Measurements from ENCODE around the gene SLC8A1.

Gene SLC8A1

DNA sequence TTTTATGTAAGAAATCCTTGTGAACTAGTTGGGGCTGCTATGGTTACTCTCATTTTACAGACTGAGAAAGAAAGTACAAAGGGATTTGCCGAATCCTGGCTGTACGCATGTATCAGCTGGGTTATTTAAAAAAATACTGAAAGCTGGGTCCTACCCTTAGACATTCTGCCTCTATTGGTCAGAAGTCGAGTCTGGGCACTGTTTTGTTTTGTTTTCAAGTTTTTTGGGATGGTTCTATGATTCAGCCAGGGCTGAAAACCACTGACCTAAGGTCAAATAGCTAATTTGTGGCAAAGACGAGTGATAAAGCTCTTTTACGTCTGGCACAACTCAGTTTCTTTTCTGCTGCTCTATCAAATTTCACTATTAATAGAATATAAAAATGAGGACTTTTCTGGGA is 5.9 kb upstream of the SLC8A1 start:
- no peak for DNase-seq

DNA sequence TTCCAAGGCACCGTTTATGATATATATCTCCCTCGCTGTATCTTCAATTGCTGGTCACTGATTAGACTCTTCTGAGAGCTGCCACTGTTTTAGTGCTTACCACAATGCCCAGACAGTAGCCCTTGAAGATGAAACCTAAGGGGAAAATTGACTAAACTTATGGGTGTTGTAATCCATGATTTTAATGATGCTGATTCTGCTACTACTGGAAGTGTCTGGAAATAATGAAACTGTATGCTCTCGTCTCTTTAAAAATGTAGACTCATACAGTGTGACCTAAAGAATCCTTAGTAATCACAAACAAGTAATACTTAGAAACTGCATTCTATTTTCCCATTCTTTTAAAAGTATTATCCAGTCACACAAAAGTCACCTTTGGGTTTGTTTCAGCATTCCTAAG is 5.5 kb upstream of the SLC8A1 start:
- no peak for DNase-seq

DNA sequence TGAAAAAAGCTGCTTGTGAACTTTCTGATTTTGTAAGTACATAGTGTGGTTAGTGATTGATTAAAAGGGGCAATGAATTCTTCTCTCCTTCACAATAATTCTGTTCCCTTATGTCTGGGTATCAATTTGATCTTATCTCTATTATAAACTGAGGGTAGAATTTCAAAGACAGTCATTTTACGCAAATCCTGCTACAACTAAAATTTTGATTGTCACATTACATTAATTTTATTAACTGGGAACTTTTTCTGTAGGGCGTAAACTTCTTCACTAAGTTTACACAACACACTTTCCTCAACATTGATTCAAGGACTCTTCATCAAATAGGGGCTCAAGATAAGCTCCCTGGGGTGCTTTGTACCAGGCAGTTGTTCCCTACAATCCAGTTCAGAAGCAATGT is 5.0 kb upstream of the SLC8A1 start:
- no peak for DNase-seq

DNA sequence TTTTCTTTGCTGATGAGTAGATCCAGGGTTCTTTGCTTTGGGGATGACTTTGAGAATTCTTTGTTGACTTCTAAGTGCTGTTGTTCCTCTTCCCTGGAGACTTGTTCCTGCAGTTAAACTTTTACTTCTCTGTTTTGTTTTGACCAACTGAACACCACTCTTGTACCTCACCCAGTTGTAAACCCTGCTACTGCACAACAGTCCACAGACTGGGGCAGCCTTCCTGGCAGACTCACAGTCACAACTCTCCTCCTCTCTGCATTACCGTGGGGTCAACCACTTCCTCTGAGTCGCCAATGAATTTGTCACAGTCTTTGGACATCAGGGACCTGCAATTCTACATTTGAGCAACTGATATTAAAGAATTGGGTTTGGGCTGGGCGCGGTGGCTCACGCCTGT is 3.8 kb upstream of the SLC8A1 start:
- DNase-seq: peak; percentile 12 to 19

DNA sequence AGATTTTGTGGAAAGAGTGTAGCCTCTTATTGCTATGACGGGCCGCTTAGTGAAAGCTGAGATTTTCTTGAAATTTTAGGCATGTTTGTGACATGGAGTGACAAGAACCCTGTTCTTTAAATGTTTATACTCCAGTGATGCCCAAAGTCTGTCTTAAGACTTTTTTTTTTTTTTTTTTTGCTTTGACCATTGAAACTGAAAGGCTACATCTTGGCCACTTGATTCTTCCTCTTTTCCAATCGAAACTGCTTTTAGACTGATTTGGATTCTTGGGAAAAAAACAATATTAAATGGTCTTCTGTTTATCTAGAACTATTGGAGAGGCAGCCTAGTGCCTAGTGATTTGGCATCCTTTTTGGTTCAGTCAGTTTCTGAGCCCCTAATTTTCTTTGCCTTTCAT is 2.4 kb upstream of the SLC8A1 start:
- DNase-seq: no peak

DNA sequence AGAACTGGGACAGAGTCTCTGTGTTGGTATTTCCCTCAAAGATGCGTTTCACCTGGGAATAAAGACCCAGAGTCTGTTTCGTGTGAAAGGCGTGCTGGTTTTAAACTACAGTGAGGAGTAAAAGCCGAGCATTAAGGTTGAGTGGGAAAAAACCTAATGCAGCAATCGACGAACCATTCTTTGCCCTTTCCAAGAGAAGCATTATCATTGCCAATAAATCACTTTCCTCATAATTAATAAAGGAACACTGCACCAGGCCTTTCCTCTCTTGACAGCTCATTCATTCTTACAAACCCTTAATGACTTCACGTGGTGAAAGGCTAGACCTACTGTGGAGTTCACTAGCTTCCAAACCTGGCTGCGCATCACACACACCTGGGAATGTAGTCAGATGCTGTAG is 896 bp upstream of the SLC8A1 start:
- no peak for DNase-seq

DNA sequence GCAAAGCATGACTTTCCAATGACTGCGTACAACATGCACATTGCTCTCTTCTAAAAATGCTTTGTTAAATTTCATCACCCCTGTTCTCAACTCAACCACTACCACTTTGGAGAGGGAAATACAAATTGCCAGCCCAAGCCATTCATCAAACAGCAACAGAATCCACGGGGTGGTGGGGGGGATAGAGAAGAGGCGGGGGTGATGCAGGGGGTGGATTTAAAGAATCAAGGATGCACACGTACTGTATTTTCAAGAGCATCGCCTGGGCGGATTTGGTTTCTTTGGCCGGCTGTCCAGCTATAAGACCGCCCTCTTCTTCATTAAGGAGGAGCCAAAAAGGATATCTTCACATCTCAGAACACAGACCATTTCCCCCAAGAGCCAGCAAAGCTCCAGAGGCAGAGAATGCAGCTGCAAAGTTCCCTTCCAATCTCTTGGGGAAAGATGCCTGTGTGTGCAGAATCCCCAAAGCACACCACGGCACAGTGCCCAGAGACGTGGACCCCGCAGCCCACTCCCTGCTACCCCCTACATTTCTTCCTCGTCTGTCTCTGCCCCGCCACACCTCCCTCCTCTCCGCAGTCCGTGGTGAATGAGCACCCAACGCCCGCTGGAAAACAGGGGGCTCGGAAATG is 977 bp downstream of the SLC8A1 start:
- peak in 1 of 2 donors; percentile 34 for DNase-seq

DNA sequence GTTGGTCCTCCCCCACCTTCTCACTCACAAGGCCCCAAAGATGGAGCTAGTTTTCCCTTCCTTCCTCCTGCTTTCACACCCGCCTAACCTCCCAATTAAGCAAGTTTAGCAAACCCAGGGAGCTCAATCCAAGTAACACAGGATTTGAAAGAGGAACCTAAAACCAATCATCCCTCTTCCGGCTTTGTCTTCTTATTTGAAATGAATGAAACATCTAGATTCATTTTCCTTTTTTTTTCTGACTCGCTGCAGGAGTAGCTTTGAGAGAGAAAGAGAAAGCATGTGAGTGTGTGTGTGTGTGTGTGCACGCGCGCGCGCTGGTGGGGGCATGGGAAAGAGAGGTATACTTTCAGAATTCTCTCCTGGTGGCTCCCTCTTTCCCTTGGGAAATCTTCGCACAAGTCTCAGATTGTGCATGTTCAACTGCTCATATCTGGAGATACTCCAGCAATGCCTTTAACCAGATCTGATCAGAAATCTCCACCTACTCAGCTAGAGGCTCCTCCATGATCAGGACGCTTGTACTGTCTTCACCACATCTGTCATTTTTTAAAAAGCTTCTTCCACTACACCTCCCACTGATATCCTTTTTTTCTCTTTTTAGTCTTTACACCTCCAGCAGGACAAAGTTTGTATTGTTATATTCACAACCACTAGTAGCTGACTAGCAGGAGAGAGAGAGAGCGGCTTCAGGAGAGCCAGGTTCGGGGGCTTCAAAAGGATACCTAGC is 1.7 kb downstream of the SLC8A1 start:
- peak in 1 of 2 donors; percentile 82 for DNase-seq

DNA sequence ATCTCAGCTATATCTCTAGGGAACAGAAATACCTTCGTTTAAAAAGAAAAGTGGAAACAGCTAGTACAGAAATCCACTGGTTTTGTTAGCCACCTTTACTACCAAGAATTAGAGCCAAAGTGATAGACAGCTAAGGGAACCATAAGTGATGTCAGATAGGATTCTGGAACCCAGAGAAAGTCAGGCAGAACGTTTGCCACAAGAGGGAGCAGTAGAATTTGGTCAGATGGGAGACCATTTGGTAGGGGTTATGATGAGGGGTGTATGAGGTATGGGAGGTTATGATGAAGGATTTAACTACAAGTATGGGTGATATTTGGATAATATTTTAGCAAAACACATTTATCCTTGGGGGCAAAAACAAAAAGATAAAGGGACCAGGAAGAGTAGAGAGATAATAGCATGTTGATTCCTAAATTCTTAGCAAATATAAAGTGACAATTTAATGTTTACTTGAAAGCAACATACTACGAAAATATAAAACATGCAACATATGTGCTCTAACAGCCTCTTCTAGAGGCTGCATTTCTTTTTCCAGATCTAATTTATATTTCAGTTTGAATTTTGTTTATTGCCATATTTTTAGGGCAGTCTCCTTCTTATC is 3.3 kb downstream of the SLC8A1 start:
- DNase-seq: peak in 1 of 2 donors; percentile 35

DNA sequence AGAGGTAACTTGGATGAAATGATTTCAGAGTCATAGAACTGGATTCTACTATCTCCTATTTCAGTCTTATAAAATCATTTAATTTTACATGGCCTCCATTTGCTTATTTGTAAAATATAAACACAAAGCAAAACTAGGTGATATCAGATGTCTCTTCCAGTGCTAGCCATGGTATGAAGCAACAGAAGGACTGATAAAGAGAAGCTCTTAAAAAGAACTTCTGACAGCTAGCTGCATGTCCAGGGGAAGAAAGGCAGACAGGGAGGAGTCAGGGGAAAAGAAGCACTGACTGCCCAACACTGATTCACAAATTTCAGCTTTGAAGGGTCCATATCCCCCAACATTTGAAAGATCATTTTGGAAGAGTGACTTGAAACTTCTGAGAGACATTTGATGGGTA is 6.4 kb downstream of the SLC8A1 start:
- DNase-seq: no peak

DNA sequence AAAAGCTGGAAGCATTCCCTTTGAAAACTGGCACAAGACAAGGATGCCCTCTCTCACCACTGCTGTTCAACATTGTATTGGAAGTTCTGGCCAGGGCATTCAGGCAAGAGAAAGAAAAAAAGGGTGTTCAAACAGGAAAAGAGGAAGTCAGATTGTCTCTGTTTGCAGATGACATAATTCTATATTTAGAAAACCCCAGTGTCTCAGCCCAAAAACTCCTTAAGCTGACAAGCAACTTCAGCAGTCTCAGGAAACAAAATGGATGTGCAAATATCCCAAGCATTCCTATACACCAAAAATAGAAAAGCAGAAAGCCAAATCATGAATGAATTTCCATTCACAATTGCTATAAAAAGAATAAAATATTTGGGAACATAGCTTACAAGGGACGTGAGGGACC is 11.1 kb downstream of the SLC8A1 start:
- DNase-seq: peak in 1 of 2 donors; percentile 76

DNA sequence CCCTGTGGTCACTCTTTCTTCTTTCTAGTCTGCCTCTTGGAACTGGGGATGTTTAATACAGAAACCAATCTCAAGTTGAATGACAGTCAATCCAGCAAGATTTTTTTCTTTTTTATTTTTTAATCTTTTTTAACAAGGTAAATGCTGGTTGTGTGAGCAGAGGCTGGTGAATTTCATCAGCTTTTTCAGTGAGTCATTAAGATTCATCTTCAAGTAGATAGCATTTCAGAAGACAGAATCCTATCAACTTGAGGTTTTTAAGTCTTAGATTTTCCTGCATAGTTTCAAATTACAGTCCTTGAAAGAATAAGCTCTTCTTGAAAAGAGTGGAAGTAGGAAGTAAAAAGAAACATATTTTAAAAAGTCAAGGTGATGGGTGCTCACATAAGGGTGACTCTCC is 12.4 kb downstream of the SLC8A1 start:
- DNase-seq: no peak

DNA sequence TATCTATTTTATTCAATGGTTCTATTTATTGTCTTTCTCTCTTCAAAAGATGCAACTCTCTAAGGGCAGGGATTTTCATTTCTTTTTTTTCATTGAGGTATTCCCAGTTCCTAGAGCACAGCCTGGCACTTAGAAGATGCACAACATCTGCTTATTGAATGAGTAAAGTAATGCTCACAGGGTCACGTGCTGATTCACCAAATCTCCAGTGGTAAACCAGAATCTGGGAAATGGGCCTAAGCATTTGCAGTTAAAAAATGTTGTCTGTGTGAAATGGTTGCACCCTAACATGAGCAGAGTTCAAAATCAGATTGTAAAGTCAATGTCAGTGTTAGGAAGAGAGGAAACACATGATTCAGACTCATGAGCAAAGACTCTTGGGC is 15.8 kb downstream of the SLC8A1 start:
- DNase-seq: no peak

DNA sequence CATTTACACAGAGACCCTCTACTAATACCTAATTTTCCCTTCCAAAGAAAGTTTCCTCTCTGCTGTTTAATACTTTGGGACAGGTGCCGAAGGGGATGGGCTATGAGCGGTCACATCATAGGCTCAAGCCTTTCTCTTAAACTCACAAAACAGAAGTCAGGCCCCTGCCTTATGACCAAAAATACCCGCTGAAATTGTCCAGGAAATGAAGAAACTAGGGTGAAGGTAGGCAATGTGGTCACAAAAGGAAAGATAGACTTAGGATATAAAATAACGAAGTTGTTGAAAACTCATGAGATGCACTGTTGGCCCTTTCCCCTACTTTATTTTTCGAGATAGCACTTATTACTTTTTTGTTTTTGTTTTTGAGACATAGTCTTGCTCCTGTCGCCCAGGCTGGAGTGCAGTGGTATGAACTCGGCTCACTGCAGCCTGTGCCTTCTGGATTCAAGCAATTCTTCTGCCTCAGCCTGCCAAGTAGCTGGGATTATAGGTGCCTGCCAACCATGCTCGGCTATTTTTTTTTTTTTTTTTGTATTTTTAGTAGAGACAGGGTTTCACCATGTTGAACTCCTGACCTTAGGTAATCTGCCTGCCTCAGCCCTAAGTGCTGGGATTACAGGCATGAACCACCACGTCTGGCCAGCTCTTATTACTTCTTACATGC is 16.3 kb downstream of the SLC8A1 start:
- DNase-seq: no peak

DNA sequence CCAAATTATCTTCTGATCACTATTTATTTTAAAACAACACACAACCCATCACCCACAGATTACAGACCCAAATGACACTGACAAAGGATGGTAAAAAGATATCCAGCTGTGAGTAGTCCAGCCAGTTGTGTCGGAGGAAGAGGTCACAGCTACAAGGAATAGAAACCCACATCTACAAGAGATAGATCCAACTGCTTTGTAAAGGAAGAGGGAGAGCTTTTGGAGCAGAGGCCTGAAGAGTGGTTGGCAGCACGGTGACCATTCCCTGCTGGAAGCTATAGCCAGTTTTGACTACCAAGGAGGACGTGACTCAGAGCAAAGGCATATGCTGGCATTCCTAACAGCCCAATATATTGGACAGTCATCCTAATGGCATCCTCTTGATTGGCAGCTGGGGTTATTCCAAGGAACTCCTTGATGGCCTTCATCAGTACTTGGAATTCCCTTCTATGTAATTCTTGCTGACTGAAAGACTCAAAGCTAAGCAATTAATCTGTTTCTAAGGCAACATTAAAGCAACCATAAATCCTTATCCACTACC is 17.1 kb downstream of the SLC8A1 start:
- DNase-seq: no peak

DNA sequence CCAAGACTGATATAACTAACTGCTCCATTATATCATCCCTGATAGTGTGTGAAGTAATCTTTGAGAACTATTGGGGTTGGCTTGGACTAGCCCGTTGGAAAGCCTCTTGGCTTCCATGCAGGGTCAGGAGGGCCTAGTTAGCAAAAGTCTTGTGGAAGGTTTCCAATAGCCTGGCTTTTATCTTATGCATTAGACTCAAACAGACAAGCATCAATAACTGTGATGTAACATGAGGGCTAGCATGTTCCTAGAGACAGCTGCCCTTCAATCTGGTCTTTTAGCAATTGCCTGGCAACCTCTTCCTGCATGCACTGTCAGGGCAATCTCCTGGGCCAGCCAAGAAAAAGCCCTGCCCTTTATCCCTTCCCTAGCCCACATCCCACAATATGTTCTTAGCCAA is 18.2 kb downstream of the SLC8A1 start:
- DNase-seq: no peak

DNA sequence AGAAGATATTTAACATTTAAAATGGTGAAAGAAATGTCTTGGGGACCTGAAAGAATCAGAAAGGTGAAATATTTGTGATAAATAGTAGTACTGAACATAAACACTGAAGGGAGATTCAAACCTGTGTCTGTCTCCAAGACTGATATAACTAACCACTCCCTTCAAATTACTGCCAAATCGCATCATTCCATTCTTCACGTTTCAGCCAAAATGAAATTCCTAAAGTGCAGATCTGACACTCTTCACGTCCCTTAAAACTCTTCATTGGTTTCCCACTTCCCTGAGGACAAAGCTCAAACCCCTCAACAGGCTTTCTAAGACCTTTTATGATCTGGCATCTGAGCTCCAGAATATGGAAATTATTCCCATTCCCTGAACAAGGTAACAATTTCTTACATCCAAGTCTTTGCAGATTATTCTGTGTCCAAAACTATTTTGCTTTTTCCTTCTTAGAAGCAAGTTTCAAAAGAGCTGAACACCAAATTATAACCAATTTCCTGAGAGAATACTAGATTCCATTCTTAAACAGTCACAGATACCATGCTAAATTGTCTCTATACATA is 18.9 kb downstream of the SLC8A1 start:
- no peak for DNase-seq

DNA sequence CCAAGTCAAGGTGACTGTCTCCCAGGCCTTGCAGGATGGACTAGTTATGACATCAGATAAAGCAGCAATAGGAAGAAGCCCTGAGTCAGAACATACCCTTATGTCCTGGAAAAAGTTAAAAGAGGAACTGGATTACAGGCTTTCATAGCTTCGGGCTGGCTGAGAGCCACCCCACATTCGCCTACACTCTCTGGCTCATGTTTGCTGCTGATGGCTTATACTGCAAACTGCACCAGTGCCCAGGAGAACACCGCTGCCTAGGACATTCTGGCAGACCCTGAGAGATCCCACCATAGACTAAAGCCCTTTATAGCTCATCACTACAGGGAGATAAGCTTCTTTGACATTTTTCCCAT is 20.3 kb downstream of the SLC8A1 start:
- peak in 1 of 2 donors; percentile 92 for DNase-seq

DNA sequence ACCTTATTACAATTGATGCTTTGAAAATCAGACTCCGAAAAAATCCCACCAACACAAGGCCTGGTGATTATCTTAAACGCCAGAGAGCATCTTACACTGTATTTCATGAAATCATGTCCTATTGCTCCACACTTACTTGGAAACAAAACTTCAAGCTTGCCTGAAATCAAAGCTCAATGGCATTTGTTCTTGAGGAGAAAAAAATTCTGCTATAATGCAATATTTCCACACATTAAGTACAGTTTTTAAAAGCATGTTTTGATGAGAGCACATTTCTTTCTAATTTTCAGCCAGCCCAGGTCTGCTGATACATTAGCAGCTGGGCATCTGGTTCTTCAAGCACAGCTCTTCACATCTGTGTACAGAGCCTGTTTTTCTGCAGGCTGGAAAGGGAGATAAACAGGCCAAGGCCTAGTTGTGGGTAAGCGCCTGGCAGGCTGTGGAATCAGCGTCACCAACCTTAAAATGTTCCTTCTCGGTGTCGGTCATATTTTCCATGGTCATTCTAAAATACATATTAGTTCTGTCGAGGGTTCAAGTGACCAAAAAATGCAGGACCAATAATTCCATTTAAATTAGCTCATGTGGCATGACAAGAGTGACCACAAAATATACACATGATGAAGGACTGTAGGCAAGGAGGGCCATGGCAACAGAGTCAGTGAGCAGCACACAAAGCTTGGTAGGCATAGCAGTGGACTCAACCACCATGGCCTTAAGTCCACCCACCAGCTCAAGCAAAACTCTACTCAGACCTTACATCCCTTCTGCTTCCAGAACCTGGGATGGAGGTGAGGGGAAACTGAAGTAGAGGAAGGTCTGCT is 20.9 kb downstream of the SLC8A1 start:
- DNase-seq: no peak

DNA sequence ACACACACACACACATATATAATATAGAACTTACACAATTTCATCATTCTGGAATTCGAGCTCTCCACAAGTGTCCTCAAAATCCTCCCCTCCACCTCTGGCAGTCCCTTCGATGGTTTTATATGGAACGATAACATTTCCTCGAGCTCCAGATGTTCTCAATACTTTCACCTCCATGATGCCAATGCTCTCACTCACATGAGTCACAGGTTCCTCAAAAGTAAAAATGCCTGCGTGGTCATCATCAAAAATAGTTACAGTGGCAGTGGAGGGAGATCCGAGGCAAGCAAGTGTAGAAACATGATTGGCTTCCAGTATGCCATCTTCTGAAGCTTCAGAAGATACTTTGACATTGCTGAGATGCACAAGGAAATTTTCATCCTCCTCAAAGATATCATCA is 23.5 kb downstream of the SLC8A1 start:
- no peak for DNase-seq

DNA sequence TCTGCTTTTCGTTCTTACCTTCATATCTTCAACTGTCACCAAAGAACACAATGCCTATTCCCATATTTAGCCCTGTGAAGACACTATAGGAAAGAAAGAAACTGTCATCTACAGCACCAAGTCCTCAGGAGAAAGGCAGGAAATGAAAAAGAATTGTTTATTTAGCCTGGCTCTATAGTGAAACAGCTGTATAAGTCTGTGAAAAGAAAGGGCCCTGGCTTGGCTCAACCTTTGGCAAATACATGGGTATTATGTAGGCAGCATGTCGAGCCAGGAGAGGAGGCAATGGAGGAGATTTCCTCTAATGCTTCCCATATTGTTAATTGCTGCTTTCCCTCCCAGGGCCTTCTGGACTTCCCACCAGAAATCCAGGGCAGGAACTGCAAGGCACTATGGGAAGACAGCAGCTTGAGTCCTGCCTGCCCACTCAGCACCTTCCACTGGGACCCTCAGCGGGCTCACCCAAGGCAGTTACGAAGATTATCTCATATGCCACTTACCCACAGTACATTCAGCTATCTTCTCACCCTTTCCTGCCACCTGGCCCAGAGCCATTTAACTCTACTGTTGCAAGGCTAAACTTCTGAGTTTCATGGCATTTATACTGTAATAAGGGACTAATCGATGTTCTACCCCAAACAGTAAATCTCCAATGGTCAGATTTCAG is 30.1 kb downstream of the SLC8A1 start:
- DNase-seq: no peak

DNA sequence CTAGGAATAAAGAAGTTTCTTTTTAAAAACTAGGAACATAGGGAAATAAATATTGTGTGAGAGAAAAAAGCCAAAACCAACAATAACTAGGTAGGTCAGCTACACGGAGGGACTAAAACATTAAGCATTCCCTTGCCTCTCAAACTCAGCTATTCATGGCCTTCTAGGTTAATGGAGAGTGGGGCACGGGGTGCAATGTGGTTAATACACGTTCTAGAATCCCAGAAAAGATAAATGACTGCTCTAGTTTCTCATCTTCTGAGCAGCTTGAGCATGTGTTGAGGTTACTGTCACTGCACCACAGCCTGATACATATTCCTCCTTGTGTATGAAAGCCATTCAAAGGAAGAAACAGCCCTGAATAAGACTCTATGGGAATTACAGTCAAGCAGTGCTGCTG is 31.4 kb downstream of the SLC8A1 start:
- no peak for DNase-seq
